ENCODE results near the gene TGFBRAP1. TPM values are rescaled to one million over a fixed set of nuclear protein-coding genes. Genes with fewer than 3 reads are reported as not detected.

Gene TGFBRAP1
- total RNA-seq, 1 experiment from 2014 or later = 19.5 TPM

DNA sequence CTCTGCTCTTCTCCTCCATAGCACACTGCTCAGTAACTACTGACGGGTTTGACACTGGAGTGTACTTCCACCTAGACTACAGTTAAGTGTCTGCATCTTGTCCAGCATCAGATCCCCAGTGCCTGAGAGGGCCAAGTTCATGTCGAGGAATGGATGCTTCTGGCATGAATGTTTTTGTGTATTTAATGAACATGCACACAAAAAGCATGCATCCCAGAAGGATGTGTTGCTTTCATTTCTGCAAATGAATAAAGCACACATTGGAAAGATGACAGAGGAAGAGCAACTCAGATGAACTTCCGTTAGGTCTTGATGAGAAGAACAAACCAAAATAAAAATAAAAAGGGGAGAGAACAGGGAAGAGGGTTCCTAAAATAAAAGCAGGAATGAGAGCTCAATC, 35.7 kb upstream of the TGFBRAP1 start:
- Histone ChIP-seq H3K36me3 (peaks cover 13% of the 10 kb centered on the region), H3K27ac (no peak overlapping the region), H3K27me3 (no peaks in the 10 kb centered on the region), H3K4me3 (no peak overlapping the region), H3K4me1 (no peaks in the 10 kb centered on the region), H3K9me3 (replicated peaks) (no peaks in the 10 kb centered on the region)
- DNase-seq = no peak

DNA sequence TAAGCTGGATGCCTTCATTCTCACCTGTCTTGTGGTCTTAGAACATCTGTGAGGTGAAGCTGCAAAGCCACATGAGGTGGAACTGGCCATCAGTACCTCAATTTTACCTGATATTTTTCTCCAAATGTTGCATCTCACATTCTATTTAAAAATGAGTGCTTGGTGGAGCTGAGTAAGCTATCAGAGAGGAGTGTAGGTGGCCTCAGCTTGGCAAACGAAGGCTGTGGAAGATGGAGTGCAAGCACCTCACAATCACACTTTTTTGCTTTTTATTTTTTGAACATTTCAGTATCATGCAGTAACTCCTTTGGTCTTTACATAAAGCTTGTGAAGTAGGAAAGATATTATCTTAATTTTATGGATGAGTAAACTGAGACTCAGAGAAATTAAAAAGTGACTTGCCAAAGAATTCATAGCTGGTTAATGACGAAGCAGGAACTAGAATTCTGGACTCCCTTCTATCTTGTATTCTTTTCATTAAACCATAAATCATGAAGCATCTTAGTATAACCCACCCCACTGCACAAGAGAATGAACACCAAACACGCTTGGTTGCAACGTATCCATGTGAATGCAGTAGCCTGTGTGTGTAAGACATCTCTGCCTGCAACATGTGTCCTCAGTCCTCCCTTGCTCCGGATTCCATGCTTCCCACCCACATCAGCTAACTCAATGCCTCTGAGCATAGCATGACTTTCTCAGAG, 35.1 kb upstream of the TGFBRAP1 start:
- Histone ChIP-seq H3K27me3 (no peaks in the 10 kb centered on the region), H3K36me3 (peaks cover 14% of the 10 kb centered on the region), H3K4me3 (no peak overlapping the region), H3K9me3 (replicated peaks) (no peaks in the 10 kb centered on the region), H3K4me1 (no peaks in the 10 kb centered on the region), H3K27ac (no peak overlapping the region)
- DNase-seq = no peak

DNA sequence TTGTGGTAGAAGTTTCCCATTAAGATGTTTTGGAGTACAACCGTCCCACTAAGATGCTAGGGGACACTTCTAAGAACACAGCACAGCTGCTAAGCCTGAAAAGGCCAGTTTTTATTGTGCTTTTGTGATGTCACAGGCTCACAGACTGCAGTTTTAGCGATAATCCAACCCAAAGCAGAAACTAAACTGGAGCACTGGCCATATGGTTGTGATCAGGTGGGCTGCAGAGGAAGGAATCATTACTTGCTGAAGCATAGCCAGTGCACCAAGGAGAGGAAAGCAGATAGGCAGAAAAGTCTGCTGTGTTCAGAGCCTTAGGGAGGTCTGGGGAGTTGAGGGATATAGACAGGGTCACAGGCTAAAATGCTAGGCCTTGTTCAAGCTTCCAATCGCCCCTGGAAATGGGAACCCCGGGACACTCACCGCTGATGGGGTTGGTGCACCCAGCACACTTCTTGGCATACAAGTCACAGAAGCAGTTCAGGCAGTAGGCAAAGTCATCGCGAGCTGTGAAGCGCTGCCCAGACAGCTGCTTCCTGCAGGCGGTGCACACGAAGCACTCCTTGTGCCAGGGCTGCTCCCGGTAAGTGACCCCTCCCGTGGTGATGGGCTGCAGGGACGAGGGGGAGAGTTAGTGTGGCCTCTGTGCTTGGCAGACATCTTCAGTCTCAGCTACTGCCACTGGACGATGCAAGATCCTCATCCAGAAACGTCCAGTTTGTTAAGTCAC, 33.5 kb upstream of the TGFBRAP1 start:
- DNase-seq = no peak
- H3K9me3 ChIP-seq (replicated peaks) = no peaks in the 10 kb centered on the region
- no peaks in the 10 kb centered on the region for H3K27me3 ChIP-seq
- H3K36me3 ChIP-seq = peaks cover 24% of the 10 kb centered on the region
- no peaks in the 10 kb centered on the region for H3K4me1 ChIP-seq
- no peak overlapping the region for H3K4me3 ChIP-seq
- no peak overlapping the region for H3K27ac ChIP-seq

DNA sequence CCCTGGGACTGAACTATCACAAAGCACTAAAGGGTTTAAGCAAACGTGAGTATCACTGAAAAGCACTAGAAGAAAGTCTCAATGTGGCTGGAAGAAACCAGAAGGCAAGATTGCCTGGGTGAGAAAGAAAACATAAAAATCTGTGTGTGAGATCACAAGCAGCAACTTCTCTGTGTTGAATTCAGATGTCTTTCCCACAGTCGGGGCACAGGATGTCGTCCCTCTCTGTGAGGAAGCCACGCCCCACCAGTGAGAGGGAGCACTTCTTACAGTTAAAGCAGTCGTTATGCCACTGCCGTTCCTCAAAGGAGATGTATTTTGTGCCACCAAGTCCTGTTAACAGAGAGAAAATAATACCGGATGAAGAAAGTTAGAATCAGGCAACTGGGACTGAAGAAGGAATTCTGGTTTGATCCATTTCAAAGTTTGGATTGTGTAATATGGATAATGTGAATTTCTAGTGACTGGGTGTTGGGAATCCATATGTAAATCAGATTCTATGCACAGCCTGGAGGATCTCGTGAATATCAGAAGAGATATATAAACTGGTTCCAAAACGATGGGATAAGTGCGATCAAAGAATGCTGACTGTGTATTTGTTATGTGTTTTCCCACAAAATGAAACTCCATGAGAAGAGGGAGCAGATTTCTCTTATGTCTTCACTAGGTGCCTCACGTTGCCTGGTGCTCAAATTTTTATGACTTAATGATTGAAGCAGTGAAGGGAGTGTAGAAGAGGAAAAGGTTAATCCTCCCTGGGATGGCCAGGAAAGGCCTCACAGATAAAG, 31.8 kb upstream of the TGFBRAP1 start:
- no peaks in the 10 kb centered on the region for H3K9me3 ChIP-seq (replicated peaks)
- no peak overlapping the region for H3K4me3 ChIP-seq
- DNase-seq = no peak
- H3K36me3 ChIP-seq = peaks cover 39% of the 10 kb centered on the region
- no peaks in the 10 kb centered on the region for H3K4me1 ChIP-seq
- H3K27me3 ChIP-seq = no peaks in the 10 kb centered on the region
- H3K27ac ChIP-seq = no peak overlapping the region

DNA sequence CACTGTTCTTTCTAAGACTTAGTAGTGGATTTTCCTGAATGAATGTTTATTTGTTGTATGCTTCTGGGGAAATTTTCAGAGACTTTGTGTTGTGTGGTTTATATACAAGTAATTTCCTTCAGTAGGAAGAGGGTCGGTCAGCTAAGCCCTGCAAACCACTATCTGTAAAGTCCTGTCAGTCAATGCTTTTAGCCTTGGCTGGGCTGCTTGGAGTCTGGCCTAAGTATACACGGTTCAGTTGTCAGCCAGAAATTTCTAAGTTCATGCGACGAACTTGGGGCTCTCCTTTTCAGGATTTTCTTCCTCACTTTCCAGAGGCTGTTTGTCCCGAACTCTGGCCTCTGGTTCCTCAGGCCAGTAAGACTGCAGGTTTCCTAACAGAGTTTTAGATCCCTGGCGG, 29.1 kb upstream of the TGFBRAP1 start:
- H3K27ac ChIP-seq = no peak overlapping the region
- H3K4me3 ChIP-seq = no peak overlapping the region
- no peak for DNase-seq
- H3K4me1 ChIP-seq = no peaks in the 10 kb centered on the region
- no peaks in the 10 kb centered on the region for H3K9me3 ChIP-seq (replicated peaks)
- peaks cover 39% of the 10 kb centered on the region for H3K36me3 ChIP-seq
- no peaks in the 10 kb centered on the region for H3K27me3 ChIP-seq

DNA sequence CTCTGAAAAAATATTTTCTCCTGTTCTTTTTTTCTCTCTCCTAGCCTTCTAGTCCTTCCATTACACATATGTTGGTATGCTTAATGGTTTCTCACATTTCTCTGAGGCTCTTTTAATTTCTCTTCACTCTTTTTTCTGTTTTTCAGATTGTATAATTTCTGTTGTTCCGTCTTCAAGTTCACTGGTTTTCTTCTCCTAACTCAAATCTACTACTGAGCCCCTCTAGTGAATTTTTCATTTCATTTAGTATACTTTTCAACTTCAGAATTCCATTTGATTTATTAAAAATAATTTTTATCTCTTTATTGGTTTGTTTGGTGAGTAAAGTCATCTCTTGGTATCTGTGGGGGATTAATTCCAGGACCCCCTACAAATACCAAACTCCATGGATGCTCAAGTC, 27.6 kb upstream of the TGFBRAP1 start:
- Histone ChIP-seq H3K4me1 (no peaks in the 10 kb centered on the region), H3K4me3 (no peak overlapping the region), H3K27ac (no peak overlapping the region), H3K9me3 (replicated peaks) (no peaks in the 10 kb centered on the region), H3K36me3 (peaks cover 44% of the 10 kb centered on the region), H3K27me3 (no peaks in the 10 kb centered on the region)
- DNase-seq = no peak

DNA sequence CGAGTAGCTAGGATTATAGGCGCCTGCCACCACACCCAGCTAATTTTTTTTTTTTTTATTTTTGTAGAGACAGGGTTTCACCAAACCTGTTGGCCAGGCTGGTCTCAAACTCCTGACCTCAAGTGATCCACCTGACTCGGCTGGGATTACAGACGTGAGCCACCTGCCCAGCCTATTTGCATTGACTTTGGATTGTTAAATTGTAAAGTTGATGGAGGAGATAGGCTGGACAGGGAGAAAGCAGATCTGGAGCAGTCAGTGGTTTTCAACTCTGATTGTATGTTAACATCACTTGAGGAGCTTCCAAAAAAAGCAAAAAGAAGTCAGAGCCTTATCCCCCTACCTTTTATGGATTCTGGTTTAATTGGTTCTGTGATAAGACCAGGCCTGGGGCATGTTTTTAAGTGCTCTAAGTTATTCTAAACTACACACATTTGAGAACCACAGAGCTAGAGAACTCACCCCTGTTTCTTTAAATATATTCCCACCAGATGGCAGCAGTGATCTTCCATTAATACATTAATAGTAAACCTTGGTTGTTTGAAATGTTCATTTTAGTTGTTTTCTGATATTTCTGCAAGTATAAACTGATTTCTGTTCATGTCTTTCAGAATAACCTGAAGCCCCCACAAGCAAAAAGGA, 15.3 kb upstream of the TGFBRAP1 start:
- DNase-seq = peak in 1 of 2 experiments; percentile 71
- Histone ChIP-seq H3K36me3 (peaks cover 79% of the 10 kb centered on the region), H3K4me3 (no peak overlapping the region), H3K27ac (no peak overlapping the region), H3K27me3 (no peaks in the 10 kb centered on the region), H3K4me1 (no peaks in the 10 kb centered on the region), H3K9me3 (replicated peaks) (no peaks in the 10 kb centered on the region)

DNA sequence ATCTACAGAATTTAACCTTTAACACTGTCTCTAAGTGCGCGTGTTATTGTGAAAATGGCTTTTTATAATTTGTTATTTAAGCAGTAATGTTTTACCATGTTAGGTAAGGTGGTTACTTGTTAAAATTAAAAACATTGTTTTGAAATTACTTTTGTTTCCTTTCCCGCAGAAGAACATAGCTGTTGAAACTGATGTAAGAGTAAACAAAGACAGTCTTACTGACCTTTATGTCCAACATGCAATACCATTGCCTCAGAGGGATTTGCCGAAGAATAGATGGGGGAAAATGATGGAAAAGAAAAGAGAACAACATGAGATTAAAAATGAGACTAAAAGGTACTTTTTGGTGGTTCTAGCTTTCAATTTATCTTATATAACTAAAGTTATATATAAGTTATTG, 9.9 kb upstream of the TGFBRAP1 start:
- no peak overlapping the region for H3K4me3 ChIP-seq
- DNase-seq = no peak
- peaks cover 45% of the 10 kb centered on the region for H3K36me3 ChIP-seq
- peaks cover 7% of the 10 kb centered on the region for H3K4me1 ChIP-seq
- H3K27ac ChIP-seq = no peak overlapping the region
- H3K9me3 ChIP-seq (replicated peaks) = no peaks in the 10 kb centered on the region
- no peaks in the 10 kb centered on the region for H3K27me3 ChIP-seq

DNA sequence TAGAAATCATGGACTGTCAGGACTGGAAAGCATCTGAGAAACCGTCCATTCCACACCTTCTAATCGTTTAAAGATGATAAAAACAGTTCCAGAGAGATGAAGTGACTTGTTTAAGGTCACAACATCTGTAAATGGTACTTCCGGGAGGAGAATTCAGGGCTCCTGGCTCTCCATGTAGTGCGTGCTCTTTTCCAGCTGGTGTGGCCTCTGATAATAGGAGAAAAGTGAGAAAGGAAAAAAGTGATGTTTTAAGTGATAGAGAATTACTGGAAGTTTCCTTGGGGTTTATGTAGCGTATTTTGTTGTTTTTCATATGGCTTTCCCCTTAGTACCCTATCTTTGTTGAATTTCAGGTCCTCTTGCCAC, 8.5 kb upstream of the TGFBRAP1 start:
- Histone ChIP-seq H3K27ac (peak overlapping the region; percentile 99), H3K36me3 (peaks cover 37% of the 10 kb centered on the region), H3K4me1 (peaks cover 7% of the 10 kb centered on the region), H3K4me3 (peak overlapping the region; percentile 95), H3K9me3 (replicated peaks) (no peaks in the 10 kb centered on the region), H3K27me3 (no peaks in the 10 kb centered on the region)
- DNase-seq = no peak

DNA sequence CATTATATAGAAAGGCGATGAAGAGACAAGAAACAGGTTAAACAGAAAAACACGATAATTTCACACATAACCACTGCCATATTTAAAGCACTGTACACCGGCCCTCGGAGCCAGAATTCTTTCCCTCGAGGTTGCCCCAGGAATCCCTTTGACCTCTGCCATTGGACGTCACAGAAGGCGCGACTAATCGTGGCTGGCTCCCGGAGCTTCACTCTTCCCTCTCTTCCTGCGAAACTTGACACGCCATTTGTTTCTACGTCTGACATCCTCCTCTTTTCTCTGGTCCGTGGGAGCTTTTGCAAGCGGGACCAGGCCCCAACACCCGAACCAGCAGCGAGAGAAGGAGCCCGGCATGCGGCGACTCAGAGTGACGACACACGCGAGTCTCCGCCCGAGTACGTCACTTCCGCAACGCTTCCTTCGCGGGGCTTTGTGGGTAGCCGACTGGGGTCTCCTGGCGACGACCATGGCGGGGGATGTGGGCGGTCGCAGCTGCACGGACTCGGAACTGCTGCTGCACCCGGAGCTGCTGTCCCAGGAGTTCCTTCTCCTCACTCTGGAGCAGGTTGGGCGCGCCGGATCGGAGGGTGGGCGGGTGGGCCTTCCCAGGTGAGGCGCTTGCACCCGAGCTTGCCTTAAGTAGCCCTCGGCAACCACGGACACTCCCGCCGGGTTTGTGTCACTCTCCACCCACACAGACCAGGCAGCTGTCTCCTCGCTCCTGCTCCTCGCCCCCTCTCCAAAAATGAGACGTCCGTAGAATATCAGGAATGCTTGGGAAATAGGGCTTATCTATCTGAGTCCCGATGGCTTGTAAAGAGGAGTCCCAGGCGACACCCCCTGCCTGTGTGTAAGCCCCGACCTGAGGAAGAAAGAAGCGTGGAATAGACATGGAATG, 7.8 kb upstream of the TGFBRAP1 start, which contains the start of gene C2orf49:
TSS of gene C2orf49 (plus strand) at position 419 of the 898 bp plus-strand sequence. CDS start at position 467, 48 bp downstream.
- H3K27ac ChIP-seq = peak within 1 kb of the TSS; percentile 99
- peak within 1 kb of the TSS; percentile 95 for H3K4me3 ChIP-seq
- no peaks in the 10 kb centered on the region for H3K9me3 ChIP-seq (replicated peaks)
- H3K36me3 ChIP-seq = peaks cover 33% of the 10 kb centered on the region
- H3K27me3 ChIP-seq = no peaks in the 10 kb centered on the region
- H3K4me1 ChIP-seq = peaks cover 7% of the 10 kb centered on the region
- DNase-seq = peak; percentile 91 to 94

DNA sequence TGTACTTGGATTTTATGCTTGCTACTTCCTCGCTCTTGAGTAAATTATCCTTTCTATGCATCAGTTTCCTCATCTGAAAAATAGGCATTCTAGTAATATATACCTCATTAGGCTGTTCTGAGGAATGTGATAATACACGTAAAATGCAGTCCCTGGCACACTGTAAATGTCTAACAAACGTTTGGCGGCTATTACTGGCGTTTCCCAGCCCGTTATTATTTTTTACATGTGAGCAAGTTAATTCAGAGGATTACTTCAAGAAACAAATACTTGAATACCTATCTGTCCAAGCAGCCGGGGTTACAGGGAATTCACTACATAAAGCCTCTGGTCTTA, 7.2 kb upstream of the TGFBRAP1 start:
- Histone ChIP-seq H3K4me3 (peak overlapping the region; percentile 95), H3K27me3 (no peaks in the 10 kb centered on the region), H3K36me3 (peaks cover 27% of the 10 kb centered on the region), H3K4me1 (peaks cover 7% of the 10 kb centered on the region), H3K27ac (peak overlapping the region; percentile 99), H3K9me3 (replicated peaks) (no peaks in the 10 kb centered on the region)
- DNase-seq = no peak

DNA sequence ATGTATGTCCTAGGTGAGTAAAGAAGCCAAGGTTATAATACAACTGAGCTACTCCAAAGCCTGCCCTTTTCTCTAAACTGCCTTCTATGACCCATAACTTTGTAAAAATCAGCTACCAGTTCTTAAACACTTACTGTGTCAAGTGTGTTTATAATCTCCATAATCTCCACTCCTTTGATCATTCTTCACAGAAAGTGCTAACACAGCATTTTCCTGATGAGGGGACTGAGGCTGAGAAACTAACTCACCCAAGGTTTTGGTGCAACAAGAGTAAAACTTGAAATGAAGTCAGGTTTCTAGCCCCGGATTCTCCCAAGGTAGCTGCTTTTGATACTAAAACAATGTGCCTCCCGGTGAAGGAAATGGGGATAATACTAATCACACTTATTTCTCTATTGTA, 5.9 kb upstream of the TGFBRAP1 start:
- peaks cover 14% of the 10 kb centered on the region for H3K36me3 ChIP-seq
- no peak overlapping the region for H3K27ac ChIP-seq
- H3K27me3 ChIP-seq = no peaks in the 10 kb centered on the region
- no peaks in the 10 kb centered on the region for H3K9me3 ChIP-seq (replicated peaks)
- DNase-seq = no peak
- H3K4me1 ChIP-seq = peaks cover 7% of the 10 kb centered on the region
- no peak overlapping the region for H3K4me3 ChIP-seq

DNA sequence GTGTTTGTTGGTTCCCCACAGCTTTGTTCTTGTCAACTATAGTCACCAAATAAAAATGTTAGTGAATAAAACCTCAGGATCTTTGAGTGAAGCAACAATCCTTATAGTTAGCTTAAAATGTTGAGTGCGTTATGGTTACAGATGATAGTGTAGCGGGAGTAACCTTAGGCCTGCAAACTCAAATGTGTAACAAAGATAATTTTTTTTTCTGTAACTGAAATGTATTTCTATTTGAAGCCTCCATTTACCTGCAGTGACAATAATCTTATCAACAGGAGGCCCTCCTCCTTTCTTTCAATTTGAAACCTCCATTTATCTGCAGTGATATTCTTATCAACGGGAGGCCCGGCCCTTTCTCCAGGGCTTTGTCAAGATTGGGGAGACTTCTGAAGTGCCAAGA, 4.7 kb upstream of the TGFBRAP1 start:
- 0 out of 2 replicates have a peak, but pooled peaks cover 5% of the 10 kb centered on the region for H3K36me3 ChIP-seq
- H3K27ac ChIP-seq = no peak overlapping the region
- no peaks in the 10 kb centered on the region for H3K27me3 ChIP-seq
- H3K9me3 ChIP-seq (replicated peaks) = no peaks in the 10 kb centered on the region
- peaks cover 9% of the 10 kb centered on the region for H3K4me1 ChIP-seq
- DNase-seq = no peak
- no peak overlapping the region for H3K4me3 ChIP-seq
